Epithelial cell of proximal tubule (primary cell): Measurements from ENCODE around the gene INSYN2B. TPM values are rescaled to one million over a fixed set of nuclear protein-coding genes. Genes with fewer than 3 reads are reported as not detected.

Experiments used
- DNase-seq: peaks from one replicate; pipeline ENCODE4 v3.0.0-alpha.2; 2011; ENCODE audit warnings: low read depth
- H3K4me3 ChIP-seq: 2 replicates; pipeline ENCODE4 v1.5.1; 2011; ENCODE audit warnings: low read depth, mild to moderate bottlenecking, low read length
- CTCF ChIP-seq: conservative IDR thresholded peaks from 2 replicates; pipeline ENCODE4 v1.5.1; 2012; ENCODE audit warnings: low read depth, mild to moderate bottlenecking, low read length
- total RNA-seq: library from RNA; depleted of rRNA; stranded (reverse); fragments of >200 nt; gene quantifications from 2 replicates; pipeline ENCODE4 v1.2.3, GENCODE V29; 2015

The INSYN2B gene
- total RNA-seq, 1 donor from 2014 or later = 2.0 TPM

- DNase-seq = no peak
- H3K4me3 ChIP-seq = no peak overlapping the region
- TF ChIP-seq CTCF = no peak
Observed at GRCh38 chr5:169905017-169905416, 75.3 kb downstream of the INSYN2B start.

- no peak overlapping the region for H3K4me3 ChIP-seq
- no peak for DNase-seq
- no peak for TF ChIP-seq CTCF
Observed at GRCh38 chr5:169904508-169904907, 75.8 kb downstream of the INSYN2B start.

- TF ChIP-seq CTCF = no peak
- H3K4me3 ChIP-seq = no peak overlapping the region
- no peak for DNase-seq
Observed at GRCh38 chr5:169904059-169904458, 76.2 kb downstream of the INSYN2B start.

GRCh38 chr5:169901896-169902295 is 78.4 kb downstream of the INSYN2B start:
- no peak for DNase-seq
- TF ChIP-seq CTCF = no peak
- no peak overlapping the region for H3K4me3 ChIP-seq

- no peak for TF ChIP-seq CTCF
- no peak for DNase-seq
- H3K4me3 ChIP-seq = no peak overlapping the region
Observed at GRCh38 chr5:169897481-169897880, 82.8 kb downstream of the INSYN2B start.

GRCh38 chr5:169895926-169896325 is 84.4 kb downstream of the INSYN2B start:
- DNase-seq = no peak
- TF ChIP-seq CTCF = no peak
- H3K4me3 ChIP-seq = no peak overlapping the region

GRCh38 chr5:169893571-169893970 is 86.7 kb downstream of the INSYN2B start:
- no peak overlapping the region for H3K4me3 ChIP-seq
- TF ChIP-seq CTCF = no peak
- DNase-seq = no peak
